GM10266 (cell line): ENCODE data around the gene UROC1.

Experiments
- DNase-seq: peaks from one replicate; pipeline ENCODE4 v3.0.0; 2012; ENCODE audit errors: extremely low spot score
- CTCF ChIP-seq: IDR thresholded peaks from 2 replicates; pipeline ENCODE4 v1.5.1; 2012; ENCODE audit warnings: mild to moderate bottlenecking, low read depth; ENCODE audit not compliant: control insufficient read depth, insufficient read depth; ENCODE audit errors: missing control alignments

UROC1 gene

GRCh38 chr3:126507886-126508285 is 9.7 kb downstream of the UROC1 start:
- TF ChIP-seq CTCF: no peak
- DNase-seq: no peak

- no peak for TF ChIP-seq CTCF
- no peak for DNase-seq
Measured at GRCh38 chr3:126503701-126504100, 13.9 kb downstream of the UROC1 start.

GRCh38 chr3:126502656-126503055 is 14.9 kb downstream of the UROC1 start:
- no peak for DNase-seq
- no peak for TF ChIP-seq CTCF

GRCh38 chr3:126501736-126502135 is 15.8 kb downstream of the UROC1 start:
- TF ChIP-seq CTCF: no peak
- no peak for DNase-seq

- DNase-seq: no peak
- no peak for TF ChIP-seq CTCF
Measured at GRCh38 chr3:126501054-126501453, 16.5 kb downstream of the UROC1 start.

GRCh38 chr3:126500016-126500415 is 17.6 kb downstream of the UROC1 start:
- DNase-seq: no peak
- no peak for TF ChIP-seq CTCF

- DNase-seq: no peak
- TF ChIP-seq CTCF: no peak
Measured at GRCh38 chr3:126499401-126499800, 18.2 kb downstream of the UROC1 start.
